HepG2 (cell line): ENCODE results near the gene ATG7. TPM values are rescaled to one million over a fixed set of nuclear protein-coding genes. Genes with fewer than 3 reads are reported as not detected.

Experiments
- ATAC-seq: fragments of 200-7000 bp; cut with Tn5 transposase; 3 replicates; pipeline ENCODE4 v1.9.1; 2020; ENCODE audit warnings: mild to moderate bottlenecking, moderate library complexity
- BruUV-seq: library from RNA; stranded (reverse); fragments of 400-500 nt; replicated peaks from 2 replicates; lab custom pipeline; 2021; lab: Mats Ljungman, UMichigan
- CTCF ChIA-PET: fragments of 300-600 bp; formaldehyde crosslinking; extraction: SDS; loops from one replicate; lab custom pipeline; 2021; ENCODE audit warnings: low total read pairs, inconsistent platforms, low intra/inter-chr PET ratio; lab: Yijun Ruan, JAX
- POLR2A ChIA-PET: fragments of 350-600 bp; sonication (Branson Sonifier 250); formaldehyde crosslinking; loops from one replicate; lab custom pipeline; 2020; ENCODE audit warnings: antibody characterized with exemption, inconsistent platforms; lab: Yijun Ruan, JAX
- DNase-seq: peaks from one replicate; pipeline ENCODE4 v3.0.0-alpha.2; 2015; ENCODE audit warnings: low spot score
- FAIRE-seq: peaks from 3 replicates; lab custom pipeline; 2011; peaks lifted over from hg19 to GRCh38; lab: Jason Lieb, UNC
- H2AFZ ChIP-seq: one replicate; pipeline ENCODE4 v1.6.1; 2011; ENCODE audit warnings: low read length, inconsistent platforms
- H3K27ac ChIP-seq: fragments of 300-600 bp; 3 replicates; pipeline ENCODE4 v1.8.0; 2011; ENCODE audit warnings: mixed run types, mild to moderate bottlenecking, mixed read lengths, low read length, inconsistent platforms; ENCODE audit not compliant: insufficient read depth; ENCODE audit errors: extremely low read length
- H3K27me3 ChIP-seq, 2 experiments: fragments of 200-600 bp in 1 of 2; 2 replicates in 1 of 2; 3 replicates in 1 of 2; pipeline versions ENCODE4 v1.6.0 to v1.8.0; 2011; ENCODE audit warnings: low read length in 2 of 2, mild to moderate bottlenecking in 2 of 2, moderate library complexity in 2 of 2, inconsistent platforms in 1 of 2; ENCODE audit not compliant: insufficient read depth in 2 of 2, control insufficient read depth in 1 of 2
- H3K36me3 ChIP-seq, 2 experiments: fragments of 200-600 bp in 1 of 2; replicated peaks in 1 of 2; 2 replicates in 1 of 2; 3 replicates in 1 of 2; pipeline versions ENCODE4 v1.5.1 to v1.8.0; 2011; ENCODE audit warnings: low read length in 2 of 2, inconsistent platforms in 1 of 2; ENCODE audit not compliant: insufficient read depth in 2 of 2, control insufficient read depth in 1 of 2
- H3K4me1 ChIP-seq: 2 replicates; pipeline ENCODE4 v1.5.1; 2012; ENCODE audit warnings: low read length, inconsistent platforms; ENCODE audit not compliant: insufficient read depth
- H3K4me2 ChIP-seq: 2 replicates; pipeline ENCODE4 v1.6.0; 2011; ENCODE audit warnings: low read depth, low read length, inconsistent platforms
- H3K4me3 ChIP-seq, 3 experiments: fragments of 200-600 bp in 1 of 3; sonication (generic), shearing (Covaris generic) in 1 of 3; replicated peaks in 1 of 3; 2 replicates each; pipeline ENCODE4 v1.5.1; 2011 to 2016; ENCODE audit warnings: low read length in 3 of 3, inconsistent platforms in 2 of 3, low read depth in 2 of 3, mild to moderate bottlenecking in 2 of 3, control low read depth in 1 of 3, mixed read lengths in 1 of 3; ENCODE audit not compliant: insufficient read depth in 1 of 3
- H3K79me2 ChIP-seq: one replicate; pipeline ENCODE4 v1.6.1; 2011; ENCODE audit warnings: low read length, inconsistent platforms; ENCODE audit not compliant: insufficient read depth
- H3K9ac ChIP-seq: 2 replicates; pipeline ENCODE4 v1.6.0; 2011; ENCODE audit warnings: mild to moderate bottlenecking, low read depth, low read length, inconsistent platforms; ENCODE audit not compliant: insufficient read depth
- H3K9me3 ChIP-seq: 2 replicates; pipeline ENCODE4 v1.5.1; 2012; ENCODE audit warnings: mild to moderate bottlenecking, low read length
- H4K20me1 ChIP-seq: 2 replicates; pipeline ENCODE4 v1.6.0; 2011; ENCODE audit warnings: inconsistent platforms, mild to moderate bottlenecking, low read length, moderate library complexity; ENCODE audit not compliant: insufficient read depth
- ATF4 ChIP-seq, 2 experiments: fragments of 450-650 bp in 1 of 2; sonication (generic) in 1 of 2; formaldehyde crosslinking; IDR thresholded peaks; 2 replicates each; pipeline versions ENCODE4 v1.5.0 to v1.8.0; 2020 to 2022; ENCODE audit warnings: mild to moderate bottlenecking in 1 of 2, missing genetic modification reagents in 1 of 2
- DRAP1 ChIP-seq: IDR thresholded peaks from 2 replicates; pipeline ENCODE4 v1.6.1; 2016; ENCODE audit warnings: missing genetic modification reagents, missing compliant biosample characterization
- EHMT2 ChIP-seq: fragments of 200-600 bp; sonication (generic); IDR thresholded peaks from 2 replicates; pipeline ENCODE4 v1.7.0; 2017; ENCODE audit warnings: antibody characterized with exemption, low read depth, low read length, borderline replicate concordance
- HMG20A ChIP-seq: IDR thresholded peaks from 2 replicates; pipeline ENCODE4 v1.6.1; 2016; ENCODE audit warnings: borderline replicate concordance
- IKZF1 ChIP-seq: fragments of 450-650 bp; IDR thresholded peaks from 2 replicates; pipeline ENCODE4 v1.7.1; 2016
- NCOA2 ChIP-seq: sonication (generic); formaldehyde crosslinking; IDR thresholded peaks from 2 replicates; pipeline ENCODE4 v1.8.0; 2022; ENCODE audit warnings: inconsistent platforms
- PRMT3 ChIP-seq: sonication (generic); formaldehyde crosslinking; IDR thresholded peaks from 2 replicates; pipeline ENCODE4 v1.8.1; 2022; ENCODE audit warnings: low read depth, mild to moderate bottlenecking, moderate library complexity, missing genetic modification reagents, borderline replicate concordance
- SRF ChIP-seq: IDR thresholded peaks from 2 replicates; pipeline ENCODE4 v1.6.1; 2011; ENCODE audit warnings: mild to moderate bottlenecking, low read depth, low read length, moderate library complexity
- ZFP37 ChIP-seq: sonication (generic); formaldehyde crosslinking; IDR thresholded peaks from 2 replicates; pipeline ENCODE4 v1.4.0; 2020; ENCODE audit warnings: missing genetic modification reagents, borderline replicate concordance
- ZFP62 ChIP-seq: sonication (generic); formaldehyde crosslinking; IDR thresholded peaks from 2 replicates; pipeline ENCODE4 v1.4.0; 2020; ENCODE audit warnings: missing genetic modification reagents
- ZGPAT ChIP-seq: IDR thresholded peaks from 2 replicates; pipeline ENCODE4 v1.6.1; 2016; ENCODE audit warnings: mild to moderate bottlenecking
- ZNF101 ChIP-seq: sonication (generic); formaldehyde crosslinking; IDR thresholded peaks from 2 replicates; pipeline ENCODE4 v1.4.0; 2020; ENCODE audit warnings: mild to moderate bottlenecking, low read depth, missing genetic modification reagents, borderline replicate concordance
- ZNF235 ChIP-seq: sonication (generic); formaldehyde crosslinking; IDR thresholded peaks from 2 replicates; pipeline ENCODE4 v1.8.1; 2023; ENCODE audit warnings: mild to moderate bottlenecking, missing genetic modification reagents, borderline replicate concordance
- ZNF274 ChIP-seq: sonication (generic); formaldehyde crosslinking; IDR thresholded peaks from 2 replicates; pipeline ENCODE4 v1.5.1; 2020; ENCODE audit warnings: mild to moderate bottlenecking, missing genetic modification reagents
- ZNF550 ChIP-seq: sonication (generic); formaldehyde crosslinking; IDR thresholded peaks from 2 replicates; pipeline ENCODE4 v1.4.0; 2020; ENCODE audit warnings: mild to moderate bottlenecking, missing genetic modification reagents, borderline replicate concordance
- ZNF629 ChIP-seq: sonication (generic); formaldehyde crosslinking; conservative IDR thresholded peaks from 2 replicates; pipeline ENCODE4 v1.5.0; 2020; ENCODE audit warnings: missing genetic modification reagents
- ZNF7 ChIP-seq: IDR thresholded peaks from 2 replicates; pipeline ENCODE4 v1.6.1; 2016; ENCODE audit warnings: missing biosample characterization, missing genetic modification reagents
- WGBS: methylation state at CpG from one replicate; pipeline ENCODE4 v1.1.6; 2017; ENCODE audit warnings: low lambda C conversion rate; 5-methylcytosine and 5-hydroxymethylcytosine counted together
- in situ Hi-C: cut with HindIII; loops from 2 replicates; pipeline ENCODE4 v1.10.0; 2017; ENCODE audit warnings: low pct_unique_long_range_greater_than_20kb; ENCODE audit not compliant: extremely low pct_ligation_motif_present
- intact Hi-C: fragments of 100-400 bp; cut with micrococcal nuclease; formaldehyde crosslinking; loops from one replicate; pipeline ENCODE4 v1.10.0; 2022; ENCODE audit not compliant: unreplicated experiment
- polyA plus RNA-seq, 8 experiments: library from polyadenylated mRNA; depleted of rRNA in 3 of 8; stranded (reverse) in 7 of 8; unstranded in 1 of 8; fragments of >200 nt; fragmentation: Illumina TruSeq in 4 of 8; extraction: Trizol in 4 of 8; gene quantifications; 2 replicates each; pipeline versions ENCODE4 v1.2.1 to v1.2.3, GENCODE V29; 2011 to 2016; ENCODE audit warnings: low read depth in 4 of 8, missing spikeins in 1 of 8, mixed read lengths in 1 of 8; ENCODE audit not compliant: insufficient read depth in 1 of 8
- total RNA-seq, 5 experiments: library from RNA; depleted of rRNA; stranded (reverse); fragments of >200 nt; fragmentation: Illumina TruSeq; extraction: Trizol; gene quantifications; 2 replicates each; pipeline ENCODE4 v1.2.3, GENCODE V29; 2016; ENCODE audit warnings: low read depth in 1 of 5
- TF ChIP-seq, protein P1 (sequence below): IDR thresholded peaks from 2 replicates; pipeline ENCODE4 v1.6.1; 2018; ENCODE audit warnings: missing genetic modification reagents

ATG7 gene
- total and polyA plus RNA-seq, 2 of the 13 experiments (the other 11 are each of a cell fraction or from before 2014, with no cell fraction given), result 7.8 to 22.1 TPM

DNA sequence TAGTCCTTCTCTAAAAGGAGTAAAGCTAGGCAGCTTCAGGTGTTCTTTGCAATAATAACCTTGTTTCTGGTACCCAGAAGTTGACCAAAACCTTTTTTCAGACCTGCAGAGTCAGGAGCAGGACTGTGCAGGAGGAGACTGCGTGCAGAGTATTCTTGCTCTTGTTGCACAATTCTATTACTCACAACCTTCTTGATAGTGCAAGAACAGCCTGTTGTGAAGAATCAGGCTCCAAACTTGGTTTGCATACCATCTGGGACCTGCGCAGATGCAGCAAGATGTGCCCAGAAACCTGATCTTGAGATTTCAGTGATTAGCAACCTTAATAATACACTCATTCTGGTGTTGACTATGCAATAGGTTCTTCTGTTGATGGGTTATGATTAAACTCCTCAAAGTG, 111.9 kb downstream of the ATG7 start:
- Histone ChIP-seq H3K36me3 (no peaks in the 10 kb centered on the region), H3K9me3 (no peaks in the 10 kb centered on the region), H4K20me1 (no peaks in the 10 kb centered on the region), H3K4me2 (no peak overlapping the region), H3K9ac (no peak overlapping the region), H3K4me1 (peaks cover 15% of the 10 kb centered on the region), H3K79me2 (no peaks in the 10 kb centered on the region), H2AFZ (no peak overlapping the region), H3K4me3 (no peak overlapping the region), H3K27ac (no peak overlapping the region), H3K27me3 (no peaks in the 10 kb centered on the region)
- in situ Hi-C loops (loop anchor here (5.0 to 10.0 kb wide), 3 partner anchors 153 to 421 kb away; no protein-coding TSS in a partner anchor), intact Hi-C loops (no loop called here)
- FAIRE-seq (no peak), DNase-seq (no peak), ATAC-seq (no peak)
- ChIA-PET CTCF (no interaction called here), POLR2A (no interaction called here)
- WGBS, result 100% methylated on average over 2 of the region's 2 CpGs
- TF ChIP-seq IKZF1, result no peak
- TF ChIP-seq ZNF550 (CRISPR knock-in tag), result no peak
- TF ChIP-seq ZNF7 (CRISPR knock-in tag), result no peak
- TF ChIP-seq ZFP62 (CRISPR knock-in tag), result no peak
- TF ChIP-seq SRF, result no peak
- TF ChIP-seq PRMT3 (CRISPR knock-in tag), result no peak
- TF ChIP-seq EHMT2, result no peak
- TF ChIP-seq ZNF274 (CRISPR knock-in tag), result no peak
- TF ChIP-seq, protein P1, sequence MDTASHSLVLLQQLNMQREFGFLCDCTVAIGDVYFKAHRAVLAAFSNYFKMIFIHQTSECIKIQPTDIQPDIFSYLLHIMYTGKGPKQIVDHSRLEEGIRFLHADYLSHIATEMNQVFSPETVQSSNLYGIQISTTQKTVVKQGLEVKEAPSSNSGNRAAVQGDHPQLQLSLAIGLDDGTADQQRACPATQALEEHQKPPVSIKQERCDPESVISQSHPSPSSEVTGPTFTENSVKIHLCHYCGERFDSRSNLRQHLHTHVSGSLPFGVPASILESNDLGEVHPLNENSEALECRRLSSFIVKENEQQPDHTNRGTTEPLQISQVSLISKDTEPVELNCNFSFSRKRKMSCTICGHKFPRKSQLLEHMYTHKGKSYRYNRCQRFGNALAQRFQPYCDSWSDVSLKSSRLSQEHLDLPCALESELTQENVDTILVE, result no peak
- TF ChIP-seq ZNF235 (CRISPR knock-in tag), result no peak
- no peak for TF ChIP-seq NCOA2 (CRISPR knock-in tag)
- no peak for TF ChIP-seq HMG20A (CRISPR knock-in tag)
- no peak for TF ChIP-seq ATF4 (CRISPR knock-in tag; IDR thresholded peaks at IDR 0.05)
- TF ChIP-seq ZNF101 (CRISPR knock-in tag), result no peak
- TF ChIP-seq ZFP37 (CRISPR knock-in tag), result no peak
- no peak for TF ChIP-seq DRAP1
- TF ChIP-seq ZGPAT, result no peak
- no peak for TF ChIP-seq ZNF629
- BruUV-seq, result no TSS peak
